ENCODE results near the gene FAM177A1.
A peak's percentile ranks its signal among the peaks of the same experiment; 100 is the strongest.
"Not testable (repeated sequence)": the region's sequence is repeated elsewhere in the genome, so short reads cannot be mapped to it uniquely, and the experiment has no call there.

FAM177A1 gene

DNA sequence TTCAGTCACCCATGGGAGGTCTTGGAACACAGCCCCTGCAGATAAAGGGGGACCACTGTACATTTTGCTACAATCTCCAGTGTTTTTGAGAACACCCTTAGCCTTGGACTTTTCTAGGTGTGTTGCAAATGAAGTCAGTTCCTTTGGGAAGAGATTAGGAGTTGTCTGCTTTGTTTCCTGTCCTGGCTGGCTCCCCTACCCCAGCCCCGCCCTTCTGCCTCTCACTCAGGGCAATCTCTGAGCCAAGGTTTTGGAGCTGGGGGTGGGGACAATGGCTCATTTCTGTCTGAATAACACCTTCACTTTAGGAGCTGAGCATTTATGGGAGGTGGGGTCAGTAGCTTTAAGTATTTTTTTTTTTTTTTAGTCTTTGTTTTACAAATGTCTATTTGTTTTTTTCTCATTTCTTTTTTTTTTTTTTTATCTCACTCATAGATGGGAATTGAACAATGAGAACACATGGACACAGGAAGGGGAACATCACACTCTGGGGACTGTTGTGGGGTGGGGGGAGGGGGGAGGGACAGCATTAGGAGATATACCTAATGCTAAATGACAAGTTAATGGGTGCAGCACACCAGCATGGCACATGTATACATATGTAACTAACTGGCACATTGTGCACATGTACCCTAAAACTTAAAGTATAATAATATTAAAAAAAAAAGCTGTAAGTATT, 15.2 kb downstream of the FAM177A1 start:
- DNase-seq (ENCODE audit: low read depth, low spot score): not testable (repeated sequence)

DNA sequence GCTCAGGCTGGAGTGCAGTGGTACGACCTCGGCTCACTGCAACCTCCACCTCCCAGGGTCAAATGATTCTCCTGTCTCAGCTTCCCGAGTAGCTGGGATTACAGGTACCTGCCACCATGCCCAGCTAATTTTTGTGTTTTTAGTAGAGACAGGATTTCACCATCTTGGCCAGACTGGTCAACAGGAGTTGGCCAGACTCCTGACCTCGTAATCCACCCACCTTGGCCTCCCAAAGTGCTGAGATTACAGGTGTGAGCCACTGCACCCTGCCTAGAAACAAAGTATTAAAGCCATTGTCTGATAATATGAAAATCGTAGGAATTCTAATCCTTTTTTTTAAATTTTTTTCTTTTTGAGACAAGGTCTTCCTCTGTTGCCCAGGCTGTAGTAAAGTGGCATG, 19.7 kb downstream of the FAM177A1 start:
- DNase-seq (ENCODE audit: low read depth, low spot score): not testable (repeated sequence)

DNA sequence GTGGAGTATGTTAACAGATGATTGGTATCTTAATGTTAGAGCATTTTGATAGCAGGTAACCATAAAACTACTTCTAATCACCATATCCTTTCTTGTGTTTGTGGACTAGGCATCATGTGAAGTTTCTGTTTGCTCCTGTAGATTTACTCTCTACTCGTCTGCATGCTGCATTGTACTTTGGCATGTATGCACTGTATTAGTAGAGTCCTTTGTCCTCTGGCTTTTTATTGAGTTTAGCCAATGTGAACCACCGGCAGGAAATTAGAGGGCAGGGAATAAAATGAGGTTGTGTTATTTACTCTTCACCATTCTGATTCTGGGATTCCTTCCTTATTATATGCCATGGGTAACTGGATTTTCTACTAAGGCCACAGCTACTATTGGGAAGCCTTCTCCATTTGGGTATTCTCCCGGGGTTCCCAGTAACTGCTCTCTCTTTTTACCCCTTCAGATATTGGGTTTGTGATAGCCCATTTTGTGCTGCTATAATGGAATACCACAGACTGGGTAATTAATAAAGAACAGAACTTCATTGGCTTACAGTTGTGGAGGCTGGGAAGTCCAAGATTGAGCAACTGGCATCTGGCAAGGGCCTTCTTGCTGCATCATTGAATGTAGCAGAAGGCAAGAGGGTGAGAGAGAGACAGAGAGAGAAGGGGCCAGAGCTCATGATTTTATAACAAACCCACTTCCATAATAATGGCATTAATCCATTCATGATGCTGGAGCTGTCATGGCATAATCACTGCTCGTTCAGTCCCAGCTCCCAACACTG, 22.4 kb downstream of the FAM177A1 start:
- no peak for DNase-seq (ENCODE audit: low read depth, low spot score)

DNA sequence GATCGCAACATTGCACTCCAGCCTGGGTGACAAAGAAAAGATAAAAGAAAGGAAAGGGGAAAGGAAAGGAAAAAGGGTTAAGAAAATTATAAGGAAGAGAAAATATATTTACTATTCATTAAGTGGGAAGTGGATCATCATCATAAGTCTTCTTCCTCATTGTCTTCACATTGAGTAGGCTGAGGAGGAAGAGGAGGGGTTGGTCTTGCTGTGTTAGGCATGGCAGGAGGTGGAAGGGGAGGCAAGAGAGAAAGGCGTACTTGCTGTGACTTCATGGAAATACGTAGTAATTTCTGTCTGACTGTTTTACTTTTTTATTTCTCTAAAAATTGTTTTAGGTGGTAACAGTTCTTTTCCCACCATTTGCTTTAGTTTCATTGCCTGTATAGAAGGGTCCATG, 26.2 kb downstream of the FAM177A1 start:
- DNase-seq (ENCODE audit: low read depth, low spot score): no peak

DNA sequence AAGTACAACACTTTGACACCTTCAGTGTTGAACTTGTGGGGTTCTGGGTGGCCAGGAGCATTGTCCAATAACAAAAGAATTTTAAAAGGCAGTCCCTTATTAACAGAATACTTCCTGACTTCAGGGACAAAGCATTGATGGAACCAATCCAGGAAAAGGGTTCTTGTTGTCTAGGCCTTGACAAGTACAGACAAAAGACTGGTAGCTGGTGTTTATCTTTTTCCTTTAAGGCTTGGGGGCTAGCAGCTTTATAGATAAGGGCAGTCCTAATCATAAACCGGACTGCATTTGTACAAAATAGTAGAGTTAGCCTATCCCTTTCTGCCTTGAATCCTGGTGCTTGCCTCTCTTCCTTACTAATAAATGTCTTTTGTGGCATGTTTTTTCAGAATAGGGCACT, 27.4 kb downstream of the FAM177A1 start:
- DNase-seq (ENCODE audit: low read depth, low spot score): no peak

DNA sequence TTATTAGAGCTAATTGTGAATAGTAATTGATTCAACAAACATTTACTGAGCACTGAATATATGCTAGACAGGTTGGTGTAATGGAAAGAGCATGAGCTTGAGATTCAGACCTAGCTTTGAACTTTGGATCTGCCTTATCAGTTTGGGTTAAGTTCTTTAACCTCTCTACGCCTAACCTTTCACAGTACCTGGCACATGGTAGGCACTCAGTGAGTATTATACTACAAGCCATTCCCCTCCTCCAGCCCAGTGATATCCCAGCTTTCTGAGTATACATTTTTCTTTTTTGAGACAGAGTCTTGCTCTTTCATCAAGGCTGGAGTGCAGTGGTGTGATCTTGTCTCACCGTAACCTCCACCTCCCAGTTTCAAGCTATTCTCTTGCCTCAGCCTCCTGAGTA, 32.0 kb downstream of the FAM177A1 start:
- no peak for DNase-seq (ENCODE audit: low read depth, low spot score)

DNA sequence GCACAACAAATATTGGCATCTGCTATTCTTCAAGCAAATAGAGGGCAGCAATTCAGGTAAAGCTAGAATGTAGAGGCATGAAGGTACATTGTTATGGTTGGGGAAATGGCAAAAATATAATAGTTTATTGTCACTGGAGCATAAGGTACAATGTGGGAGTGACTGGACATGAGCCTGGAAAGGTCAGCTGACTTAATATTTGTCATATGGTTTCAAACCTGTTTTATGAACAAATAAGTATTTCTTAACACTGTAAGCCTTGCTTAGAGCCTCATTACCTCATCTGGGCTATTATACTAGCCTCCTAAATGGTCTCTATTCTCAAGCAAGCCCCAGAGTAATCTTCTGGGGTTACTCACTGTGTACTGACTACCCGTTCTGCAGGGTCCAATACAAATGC, 33.7 kb downstream of the FAM177A1 start:
- DNase-seq (ENCODE audit: low read depth, low spot score): no peak

DNA sequence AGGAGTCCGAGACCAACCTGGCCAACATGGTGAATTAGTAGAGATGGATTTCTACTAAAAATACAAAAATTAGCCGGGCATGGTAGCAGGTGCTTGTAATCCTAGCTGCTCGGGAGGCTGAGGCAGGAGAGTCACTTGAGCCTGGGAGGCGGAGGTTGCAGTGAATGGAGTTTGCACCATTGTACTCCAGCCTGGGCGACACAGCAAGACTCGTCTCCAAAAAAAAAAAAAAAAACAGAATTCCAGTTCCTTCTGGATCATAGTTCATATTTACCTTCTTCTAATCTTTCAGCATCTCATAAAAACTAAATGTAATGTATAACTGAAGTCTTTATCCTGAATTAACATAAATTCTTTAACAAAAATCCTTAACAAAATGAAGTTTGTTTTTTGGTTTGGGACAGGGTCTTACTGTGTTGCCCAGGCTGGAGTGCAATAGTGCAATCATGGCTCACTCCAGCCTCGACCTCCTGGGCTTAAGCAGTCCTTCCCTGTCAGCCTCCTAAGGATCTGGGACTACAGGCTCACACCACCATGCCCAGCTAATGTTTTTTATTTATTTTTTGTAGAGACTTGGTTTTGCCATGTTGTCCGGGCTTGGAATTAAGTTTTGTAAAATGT, 37.6 kb downstream of the FAM177A1 start:
- no peak for DNase-seq (ENCODE audit: low read depth, low spot score)

DNA sequence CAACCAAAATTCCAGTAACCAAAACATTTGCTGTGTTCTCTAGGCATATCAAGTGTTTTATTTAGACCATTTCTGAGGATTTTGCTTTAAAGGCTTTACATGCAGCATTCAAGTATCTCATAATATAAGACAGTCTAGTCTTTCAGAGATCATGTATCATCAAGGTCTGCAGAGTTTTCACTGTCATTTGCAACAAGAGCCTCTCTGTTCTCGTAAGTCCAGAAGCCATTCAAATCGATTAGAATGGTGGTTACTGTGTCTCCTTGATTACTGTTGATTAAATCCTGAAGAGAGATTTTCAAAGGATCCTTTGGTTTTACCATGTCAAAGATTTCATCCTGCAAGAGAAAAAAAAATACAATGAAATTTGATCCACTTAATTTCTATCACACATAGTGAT, 39.4 kb downstream of the FAM177A1 start:
- DNase-seq (ENCODE audit: low read depth, low spot score): no peak

DNA sequence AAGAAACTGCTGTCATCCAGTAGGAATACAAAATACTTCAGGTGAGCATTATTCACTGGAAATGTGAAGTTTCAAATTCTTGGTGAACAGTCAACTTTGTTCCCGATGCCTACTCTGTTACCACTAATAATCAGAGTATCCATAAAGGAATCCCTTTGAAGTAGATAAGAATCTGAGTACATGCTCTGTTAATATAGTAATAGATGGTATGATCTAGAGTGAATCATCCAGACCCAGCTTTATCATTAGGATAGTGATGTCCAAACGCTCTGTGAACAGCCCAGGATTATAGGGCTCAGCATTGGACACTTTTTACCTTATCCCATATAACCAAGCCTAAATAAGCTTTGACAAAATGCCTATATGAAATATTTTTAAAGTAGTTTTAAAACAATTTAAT, 42.4 kb downstream of the FAM177A1 start:
- no peak for DNase-seq (ENCODE audit: low read depth, low spot score)

DNA sequence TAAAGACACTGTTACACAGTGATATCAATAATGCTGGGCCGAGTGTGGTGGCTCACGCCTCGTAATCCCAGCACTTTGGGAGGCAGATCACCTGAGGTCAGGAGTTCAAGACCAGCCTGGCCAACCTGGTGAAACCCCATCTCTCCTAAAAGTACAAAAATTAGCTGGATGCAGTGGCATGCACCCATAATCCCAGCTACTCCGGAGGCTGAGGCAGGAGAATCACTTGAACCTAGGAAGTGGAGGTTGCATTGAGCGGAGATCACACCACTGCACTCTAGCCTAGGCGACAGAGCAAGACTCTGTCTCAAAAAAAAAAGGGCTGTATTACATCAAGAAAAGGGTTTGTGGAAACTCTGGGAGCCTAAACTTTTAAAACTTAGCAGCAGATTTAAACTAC, 48.6 kb downstream of the FAM177A1 start:
- DNase-seq (ENCODE audit: low read depth, low spot score): not testable (repeated sequence)

DNA sequence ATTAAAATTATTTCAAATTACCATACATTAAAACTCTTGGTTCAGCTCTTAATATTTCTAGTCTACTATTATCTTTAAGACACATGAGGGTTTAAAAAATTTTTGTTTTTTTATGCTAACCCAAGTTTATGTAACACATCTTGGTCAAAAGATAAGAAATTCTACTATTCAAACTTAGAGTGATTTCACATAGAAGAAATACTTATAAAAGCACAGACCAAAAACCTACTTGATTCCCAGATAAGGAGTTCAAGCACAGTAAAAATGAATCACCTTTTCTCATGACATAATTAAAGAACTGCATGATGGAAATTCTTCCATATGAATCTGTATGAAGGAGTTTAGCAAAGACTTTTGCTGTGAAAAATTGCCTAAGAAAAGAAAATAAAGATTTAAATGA, 61.8 kb downstream of the FAM177A1 start:
- no peak for DNase-seq (ENCODE audit: low read depth, low spot score)

DNA sequence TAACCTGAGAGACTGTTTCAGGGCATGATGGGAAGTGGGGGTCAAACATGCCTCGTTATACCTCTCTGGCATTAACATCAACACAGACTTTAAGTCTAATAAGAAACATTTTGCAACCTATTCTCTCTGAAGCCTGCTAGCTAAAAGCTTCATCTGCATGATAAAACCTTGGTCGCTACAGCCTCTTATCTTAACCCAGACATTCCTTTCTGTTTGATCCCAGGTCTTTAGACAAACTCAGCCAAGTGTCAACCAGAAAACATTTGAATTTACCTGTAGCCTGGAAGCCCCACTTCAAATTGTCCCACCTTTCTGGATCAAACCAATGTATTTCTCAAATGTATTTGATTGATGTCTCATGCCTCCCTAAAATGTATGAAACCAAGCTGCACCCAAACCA, 66.6 kb downstream of the FAM177A1 start:
- DNase-seq (ENCODE audit: low read depth, low spot score): no peak

DNA sequence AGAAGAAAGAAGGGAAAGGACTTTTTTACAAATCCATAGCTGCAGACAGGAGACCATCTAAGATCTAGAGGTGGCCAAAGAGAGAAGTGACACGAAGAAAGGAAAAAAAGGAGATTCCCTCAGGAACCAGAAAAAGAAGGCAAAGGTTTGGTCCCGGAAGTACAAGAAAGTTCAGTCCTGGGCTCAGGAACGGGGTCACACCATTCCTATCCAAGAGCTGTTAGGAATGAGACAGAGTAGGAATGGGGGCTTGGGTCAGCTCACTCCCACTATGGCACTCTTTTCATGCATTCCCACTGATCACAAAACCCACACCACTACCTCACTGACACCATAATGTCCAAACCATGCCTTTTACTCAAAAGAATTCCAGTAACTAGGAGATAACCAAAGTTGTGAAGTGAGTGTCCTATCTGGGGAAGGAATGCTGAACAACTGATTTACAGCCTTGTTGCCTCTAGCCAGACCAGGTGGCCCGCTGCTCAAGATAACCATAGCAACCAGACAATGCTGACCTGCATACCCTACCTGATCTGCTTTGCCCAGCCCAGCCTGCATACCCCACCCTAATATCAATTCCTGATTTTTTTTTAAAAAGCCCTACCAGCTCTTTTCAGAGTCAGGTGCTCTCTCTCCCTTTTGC, 67.4 kb downstream of the FAM177A1 start:
- no peak for DNase-seq (ENCODE audit: low read depth, low spot score)

DNA sequence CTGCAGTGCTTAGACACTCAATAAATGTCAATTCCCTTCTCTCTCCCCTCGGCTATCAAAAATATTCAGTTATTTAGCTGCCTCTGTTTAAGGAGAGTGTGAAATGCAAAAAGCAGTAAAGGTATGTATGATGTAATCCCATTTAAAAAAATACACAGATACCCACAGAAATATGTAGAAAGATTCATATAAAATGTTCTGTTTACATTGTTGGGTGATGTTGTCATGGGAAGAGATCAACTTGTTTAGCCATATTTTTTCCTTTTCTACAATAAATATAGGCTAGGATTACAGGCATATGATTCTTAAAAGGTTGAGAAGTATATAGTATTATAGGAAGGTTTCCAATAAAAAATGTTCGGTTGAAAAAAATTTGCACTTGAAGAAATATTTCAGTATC, 68.0 kb downstream of the FAM177A1 start:
- no peak for DNase-seq (ENCODE audit: low read depth, low spot score)

DNA sequence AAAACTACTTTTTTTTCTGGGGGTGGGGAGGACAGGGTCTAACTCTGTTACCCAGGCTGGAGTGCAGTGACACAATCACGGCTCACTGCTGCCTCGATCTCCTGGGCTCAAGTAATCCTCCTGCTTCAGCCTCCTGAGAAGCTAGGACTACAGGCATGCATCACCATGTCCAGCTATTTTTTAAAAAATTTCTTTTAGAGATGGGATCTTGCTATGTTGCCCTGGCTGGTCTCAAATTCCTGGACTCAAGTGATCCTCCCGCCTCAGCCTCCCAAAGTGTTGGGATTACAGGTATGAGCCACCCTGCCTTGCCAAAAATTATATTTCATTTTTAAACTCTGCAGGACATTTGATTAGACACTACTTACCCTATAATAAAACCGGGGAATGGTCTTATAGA, 70.2 kb downstream of the FAM177A1 start:
- no peak for DNase-seq (ENCODE audit: low read depth, low spot score)

DNA sequence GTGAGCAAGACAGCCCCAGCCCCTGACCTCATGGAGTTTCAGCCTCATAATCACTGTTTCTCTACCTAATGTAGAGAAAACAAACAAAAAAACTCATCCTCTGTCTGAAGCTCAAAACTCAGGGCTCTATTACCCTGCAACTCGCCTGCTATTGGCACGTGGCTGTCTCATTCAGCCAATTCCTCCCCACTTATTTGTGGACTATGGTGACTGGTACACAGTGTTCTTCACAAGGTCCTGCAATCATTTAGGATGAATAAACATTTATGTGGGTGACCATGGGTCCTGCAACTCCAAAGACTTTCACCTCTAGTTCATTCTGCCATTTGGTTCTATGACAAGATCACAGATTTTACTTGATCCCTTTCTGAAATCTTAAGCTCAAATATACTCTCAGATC, 71.0 kb downstream of the FAM177A1 start:
- no peak for DNase-seq (ENCODE audit: low read depth, low spot score)

DNA sequence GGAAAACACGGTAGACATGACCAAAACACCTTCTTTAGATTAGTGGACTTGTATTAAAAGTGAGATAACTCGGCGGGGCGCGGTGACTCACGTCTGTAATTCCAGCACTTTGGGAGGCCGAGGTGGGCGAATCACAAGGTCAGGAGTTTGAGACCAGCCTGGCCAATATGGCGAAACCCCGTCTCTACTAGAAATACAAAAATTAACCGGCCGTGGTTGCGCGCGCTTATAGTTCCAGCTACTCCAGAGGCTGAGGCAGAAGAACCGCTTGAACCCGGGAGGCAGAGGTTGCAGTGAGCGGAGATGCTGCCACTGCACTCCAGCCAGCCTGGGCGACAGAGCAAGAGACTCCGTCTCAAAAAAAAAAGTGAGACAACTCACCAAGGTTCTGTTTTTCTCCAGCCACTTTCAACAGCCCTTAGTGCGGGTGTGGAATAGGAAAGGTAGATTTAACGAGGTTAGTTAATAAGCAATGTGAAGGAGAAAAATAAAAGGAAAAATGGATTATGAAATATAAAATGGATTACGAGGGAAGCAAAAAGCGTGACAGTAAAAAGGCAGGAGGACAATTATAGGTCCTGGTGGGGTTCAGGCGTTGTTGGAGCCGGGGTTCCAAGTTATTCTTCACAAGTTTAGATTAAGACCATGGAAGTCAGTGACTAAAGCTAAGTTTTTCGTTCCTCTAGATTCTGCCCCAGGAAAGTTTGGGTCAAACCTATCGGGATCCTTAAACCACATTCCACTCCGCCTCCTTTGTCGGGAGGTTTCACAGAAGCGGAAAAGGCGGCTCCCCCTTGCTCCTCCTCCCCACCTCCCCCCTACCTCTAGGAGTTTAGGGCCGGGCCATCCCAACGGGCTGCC, 75.2 kb downstream of the FAM177A1 start:
- no peak for DNase-seq (ENCODE audit: low read depth, low spot score)

DNA sequence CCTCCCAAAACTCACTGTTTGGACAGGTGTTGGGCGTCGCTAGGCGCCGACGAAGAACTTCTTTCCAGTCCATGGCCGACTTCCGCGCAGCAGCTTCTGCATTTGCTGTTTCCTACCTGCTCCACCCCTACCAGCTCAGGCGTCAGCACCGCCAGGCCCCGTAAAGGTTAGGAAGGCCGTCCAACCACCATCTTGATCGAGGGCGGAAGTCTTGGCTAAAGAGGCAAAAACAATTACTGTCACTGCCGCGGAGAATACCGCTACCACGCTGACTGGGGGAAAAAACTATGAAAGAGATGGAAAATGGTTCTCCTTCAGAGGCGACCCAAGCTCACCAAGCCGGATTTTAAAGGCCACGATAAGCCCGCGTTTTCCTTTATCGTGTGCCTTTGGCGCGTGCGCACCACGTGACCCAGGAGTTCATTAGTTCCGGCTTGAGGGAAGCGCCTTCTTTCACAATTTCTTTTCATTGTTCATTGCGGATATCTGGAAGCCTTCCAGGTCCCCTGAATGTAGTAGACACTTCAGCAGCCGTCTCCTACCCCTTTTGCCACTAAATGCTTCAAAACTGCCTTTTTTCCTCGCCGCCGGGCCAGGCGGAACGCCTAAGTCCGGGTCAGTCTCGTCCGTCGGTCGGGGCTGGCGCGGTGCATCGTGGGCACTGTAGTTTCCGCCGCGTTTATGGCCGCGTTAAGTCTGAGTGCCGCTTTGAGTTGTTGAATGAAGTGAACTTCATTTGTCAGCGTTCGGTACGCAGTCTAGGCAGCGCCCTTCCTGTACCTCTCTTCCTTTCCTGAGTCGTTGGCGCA, 76.0 kb downstream of the FAM177A1 start, which contains the start of the genes PPP2R3C and PRORP:
PPP2R3C (minus strand) TSS at position 104 of the 809 bp plus-strand sequence; CDS start at position 73, 31 bp downstream.
PRORP (plus strand) TSS at position 666 of the 809 bp plus-strand sequence. CDS start 694 bp downstream, outside the sequence.
- DNase-seq (ENCODE audit: low read depth, low spot score): peak; percentile 95

DNA sequence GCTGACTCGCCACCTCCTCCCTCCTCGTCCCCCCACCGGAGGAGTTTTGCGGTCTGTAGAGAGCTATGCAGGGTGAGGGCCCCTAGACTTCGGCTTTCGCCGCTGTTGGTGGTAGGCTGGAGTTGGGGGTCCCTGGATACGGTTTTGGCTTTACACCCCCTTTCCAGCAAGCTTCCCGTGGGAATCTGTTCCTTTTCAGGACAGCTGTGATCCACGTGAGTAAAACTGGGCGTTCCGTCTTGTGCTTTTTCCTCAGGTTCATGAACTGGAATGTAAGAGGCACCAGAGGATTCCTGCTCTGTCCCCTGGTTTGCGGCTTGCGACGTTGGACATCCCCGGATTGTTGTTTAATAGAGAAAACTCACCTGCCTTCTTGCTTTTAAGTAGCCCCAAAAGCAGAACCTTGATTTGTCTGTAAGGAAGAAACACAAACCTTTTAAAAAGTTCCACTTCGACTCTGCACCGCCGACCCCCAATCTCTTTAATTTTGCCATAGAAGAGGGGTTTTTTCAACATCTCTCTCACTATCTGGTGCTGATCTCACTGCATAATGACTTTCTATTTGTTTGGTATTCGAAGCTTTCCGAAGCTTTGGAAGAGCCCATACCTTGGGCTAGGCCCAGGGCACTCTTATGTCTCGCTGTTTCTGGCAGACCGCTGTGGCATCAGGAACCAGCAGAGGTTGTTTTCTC, 76.8 kb downstream of the FAM177A1 start:
- no peak for DNase-seq (ENCODE audit: low read depth, low spot score)
